H1 (cell line): ENCODE measurements around the gene TMEM196. TPM values are rescaled to one million over a fixed set of nuclear protein-coding genes. Genes with fewer than 3 reads are reported as not detected.

ENCODE experiments used
- CTCF ChIA-PET: fragments of 300-600 bp; sonication (Branson Sonifier 250); formaldehyde crosslinking; loops from one replicate; lab custom pipeline; 2021; ENCODE audit not compliant: partially characterized antibody; lab: Charles Lee
- POLR2A ChIA-PET: fragments of 300-600 bp; sonication (Branson Sonifier 250); formaldehyde crosslinking; loops from one replicate; lab custom pipeline; 2021; ENCODE audit warnings: inconsistent platforms; ENCODE audit not compliant: partially characterized antibody; lab: Charles Lee
- DNase-seq, 2 experiments: peaks; one replicate each; pipeline versions ENCODE4 v3.0.0 to v3.0.0-alpha.2; 2010 to 2022; ENCODE audit warnings: low spot score in 2 of 2, low read depth in 1 of 2, mixed read lengths in 1 of 2
- FAIRE-seq: peaks from 2 replicates; lab custom pipeline; 2011; peaks lifted over from hg19 to GRCh38; lab: Jason Lieb, UNC
- H2AFZ ChIP-seq: 2 replicates; pipeline ENCODE4 v1.8.1; 2012; ENCODE audit warnings: low read length, inconsistent platforms
- H2AK5ac ChIP-seq: 2 replicates; pipeline ENCODE4 v1.6.1; 2013; ENCODE audit warnings: low read depth, low read length
- H2BK120ac ChIP-seq: replicated peaks from 2 replicates; pipeline ENCODE3; 2013; ENCODE audit warnings: low read depth, low read length, inconsistent platforms
- H2BK12ac ChIP-seq: 2 replicates; pipeline ENCODE4 v1.6.1; 2013; ENCODE audit warnings: low read depth, low read length
- H2BK15ac ChIP-seq: 2 replicates; pipeline ENCODE4 v1.6.1; 2013; ENCODE audit warnings: low read length
- H2BK20ac ChIP-seq: 2 replicates; pipeline ENCODE4 v1.6.1; 2013; ENCODE audit warnings: low read length
- H2BK5ac ChIP-seq: 2 replicates; pipeline ENCODE4 v1.6.1; 2013; ENCODE audit warnings: low read depth, low read length
- H3K14ac ChIP-seq: 2 replicates; pipeline ENCODE4 v1.6.1; 2013; ENCODE audit warnings: inconsistent platforms; ENCODE audit not compliant: insufficient read length
- H3K18ac ChIP-seq: 2 replicates; pipeline ENCODE4 v1.6.1; 2013; ENCODE audit warnings: low read length; ENCODE audit errors: extremely low read depth
- H3K23ac ChIP-seq: 2 replicates; pipeline ENCODE4 v1.6.1; 2013; ENCODE audit warnings: inconsistent platforms; ENCODE audit not compliant: insufficient read length
- H3K23me2 ChIP-seq: 2 replicates; pipeline ENCODE4 v1.6.1; 2013; ENCODE audit warnings: low read depth, low read length
- H3K27ac ChIP-seq: 2 replicates; pipeline ENCODE4 v1.6.1; 2011; ENCODE audit warnings: low read depth, low read length, inconsistent platforms
- H3K27me3 ChIP-seq, 4 experiments: replicated peaks in 1 of 4; 1 replicate in 1 of 4; 2 replicates in 3 of 4; pipeline versions ENCODE4 v1.6.1 to v1.8.1; 2011 to 2013; ENCODE audit warnings: low read length in 3 of 4, mild to moderate bottlenecking in 3 of 4, inconsistent platforms in 2 of 4, mixed read lengths in 2 of 4, moderate library complexity in 1 of 4; ENCODE audit not compliant: control insufficient read depth in 3 of 4, insufficient read depth in 3 of 4; ENCODE audit errors: extremely low read depth in 1 of 4
- H3K36me3 ChIP-seq, 4 experiments: 2 replicates each; pipeline versions ENCODE4 v1.6.1 to v1.8.1; 2011 to 2013; ENCODE audit warnings: mild to moderate bottlenecking in 4 of 4, low read length in 3 of 4, moderate library complexity in 2 of 4, control low read depth in 1 of 4, inconsistent platforms in 1 of 4; ENCODE audit not compliant: insufficient read depth in 4 of 4, control insufficient read depth in 2 of 4
- H3K4ac ChIP-seq: replicated peaks from 2 replicates; pipeline ENCODE3; 2013; ENCODE audit warnings: low read length, low read depth, mixed read lengths, inconsistent platforms; ENCODE audit not compliant: insufficient read length
- H3K4me1 ChIP-seq, 4 experiments: replicated peaks in 1 of 4; 1 replicate in 1 of 4; 2 replicates in 3 of 4; pipeline versions ENCODE4 v1.6.1 to v1.8.1; 2011 to 2013; ENCODE audit warnings: low read length in 3 of 4, inconsistent platforms in 2 of 4, mixed read lengths in 1 of 4; ENCODE audit not compliant: insufficient read depth in 4 of 4, control insufficient read depth in 3 of 4
- H3K4me2 ChIP-seq, 2 experiments: 2 replicates each; pipeline versions ENCODE4 v1.6.1 to v1.8.1; 2011 to 2013; ENCODE audit warnings: low read depth in 2 of 2, low read length in 2 of 2, control low read depth in 1 of 2, inconsistent platforms in 1 of 2, mild to moderate bottlenecking in 1 of 2; ENCODE audit not compliant: insufficient read depth in 1 of 2
- H3K4me3 ChIP-seq, 4 experiments: fragments of 200-600, 300-600 bp in 1 of 4; sonication (generic), shearing (Covaris generic), sonication (Bioruptor Twin) in 1 of 4; 2 replicates each; pipeline versions ENCODE4 v1.5.1 to v1.8.1; 2011 to 2016; ENCODE audit warnings: low read length in 4 of 4, low read depth in 3 of 4, control low read depth in 2 of 4, inconsistent platforms in 2 of 4, mild to moderate bottlenecking in 2 of 4, mixed read lengths in 1 of 4, moderate library complexity in 1 of 4; ENCODE audit not compliant: insufficient read depth in 2 of 4; ENCODE audit errors: extremely low read depth in 1 of 4
- H3K56ac ChIP-seq: replicated peaks from 2 replicates; pipeline ENCODE3; 2013; ENCODE audit warnings: low read depth, mild to moderate bottlenecking, mixed read lengths, low read length, inconsistent platforms; ENCODE audit not compliant: insufficient read length
- H3K79me1 ChIP-seq: 2 replicates; pipeline ENCODE4 v1.6.1; 2013; ENCODE audit warnings: low read depth, low read length, control low read depth
- H3K79me2 ChIP-seq, 2 experiments: 2 replicates each; pipeline versions ENCODE4 v1.6.1 to v1.8.1; 2012 to 2013; ENCODE audit warnings: low read length in 2 of 2, mild to moderate bottlenecking in 2 of 2, inconsistent platforms in 1 of 2; ENCODE audit not compliant: insufficient read depth in 2 of 2, control insufficient read depth in 1 of 2
- H3K9ac ChIP-seq, 4 experiments: replicated peaks in 1 of 4; 1 replicate in 1 of 4; 2 replicates in 3 of 4; pipeline versions ENCODE4 v1.6.1 to v1.8.1; 2011 to 2013; ENCODE audit warnings: low read depth in 3 of 4, low read length in 3 of 4, control low read depth in 2 of 4, mild to moderate bottlenecking in 2 of 4, moderate library complexity in 2 of 4, inconsistent platforms in 1 of 4; ENCODE audit errors: extremely low read depth in 1 of 4
- H3K9me3 ChIP-seq, 2 experiments: 2 replicates each; pipeline versions ENCODE4 v1.6.1 to v1.8.1; 2012 to 2013; ENCODE audit warnings: mild to moderate bottlenecking in 2 of 2, moderate library complexity in 2 of 2, control low read depth in 1 of 2, inconsistent platforms in 1 of 2, low read depth in 1 of 2, low read length in 1 of 2, mixed read lengths in 1 of 2; ENCODE audit not compliant: insufficient read depth in 2 of 2
- H4K20me1 ChIP-seq, 2 experiments: replicated peaks in 1 of 2; 2 replicates each; pipeline versions ENCODE3 to v1.8.1; 2011 to 2013; ENCODE audit warnings: inconsistent platforms in 2 of 2, low read length in 2 of 2, mild to moderate bottlenecking in 1 of 2; ENCODE audit not compliant: insufficient read depth in 2 of 2, control insufficient read depth in 1 of 2
- H4K5ac ChIP-seq: 2 replicates; pipeline ENCODE4 v1.6.1; 2013; ENCODE audit warnings: low read length, low read depth, mixed read lengths, inconsistent platforms; ENCODE audit not compliant: insufficient read length
- H4K8ac ChIP-seq: 2 replicates; pipeline ENCODE4 v1.8.0; 2013; ENCODE audit warnings: mild to moderate bottlenecking, moderate library complexity, low read length, inconsistent platforms; ENCODE audit not compliant: insufficient read depth; ENCODE audit errors: extremely low read depth
- H4K91ac ChIP-seq: replicated peaks from 2 replicates; pipeline ENCODE3; 2013; ENCODE audit warnings: low read length, mixed read lengths, inconsistent platforms; ENCODE audit not compliant: insufficient read length
- CEBPB ChIP-seq: IDR thresholded peaks from 2 replicates; pipeline ENCODE4 v1.6.1; 2012; ENCODE audit warnings: low read depth, low read length
- CHD2 ChIP-seq: IDR thresholded peaks from 2 replicates; pipeline ENCODE4 v1.6.1; 2012; ENCODE audit warnings: low read length, improper control_type of control experiment
- EGR1 ChIP-seq: IDR thresholded peaks from 2 replicates; pipeline ENCODE4 v1.6.1; 2011; ENCODE audit warnings: low read depth, low read length, borderline replicate concordance
- HDAC2 ChIP-seq, 2 experiments: fragments of 300-600 bp in 1 of 2; sonication (generic) in 1 of 2; IDR thresholded peaks; 2 replicates each; pipeline ENCODE4 v1.6.1; 2011 to 2012; ENCODE audit warnings: low read depth in 2 of 2, low read length in 2 of 2, mild to moderate bottlenecking in 2 of 2, moderate library complexity in 2 of 2, borderline replicate concordance in 1 of 2, inconsistent platforms in 1 of 2
- NRF1 ChIP-seq: IDR thresholded peaks from 2 replicates; pipeline ENCODE4 v1.6.1; 2011; ENCODE audit warnings: mild to moderate bottlenecking, low read depth, low read length, improper control_type of control experiment
- RXRA ChIP-seq: IDR thresholded peaks from 2 replicates; pipeline ENCODE4 v1.6.1; 2011; ENCODE audit warnings: low read depth, mild to moderate bottlenecking, low read length, moderate library complexity; ENCODE audit not compliant: insufficient read depth
- SP1 ChIP-seq: IDR thresholded peaks from 2 replicates; pipeline ENCODE4 v1.6.1; 2011; ENCODE audit warnings: low read depth, low read length
- USF2 ChIP-seq: IDR thresholded peaks from 2 replicates; pipeline ENCODE4 v1.6.1; 2011; ENCODE audit warnings: low read length, improper control_type of control experiment
- WGBS, 2 experiments: shearing (Covaris generic) in 1 of 2; methylation state at CpG; one replicate each; pipeline versions ENCODE4 v1.1.6 to v1.1.7; 2013 to 2015; ENCODE audit warnings: low lambda C conversion rate in 2 of 2, mixed read lengths in 2 of 2, inconsistent platforms in 1 of 2, low coverage in 1 of 2, missing lambda C conversion rate in 1 of 2; ENCODE audit not compliant: insufficient replicate concordance in 2 of 2, insufficient coverage in 1 of 2, insufficient read length in 1 of 2; ENCODE audit errors: extremely low coverage in 1 of 2, missing lambda C conversion rate in 1 of 2; 5-methylcytosine and 5-hydroxymethylcytosine counted together
- polyA plus RNA-seq, 7 experiments: library from polyadenylated mRNA; depleted of rRNA in 3 of 7; stranded (reverse) in 5 of 7; unstranded in 2 of 7; fragments of >200 nt in 5 of 7; fragments of 200-250 nt in 2 of 7; gene quantifications; 1 replicate in 5 of 7; 2 replicates in 1 of 7; 4 replicates in 1 of 7; pipeline versions ENCODE4 v1.2.1 to v1.2.3, GENCODE V29; 2011 to 2013; ENCODE audit warnings: missing spikeins in 2 of 7, mixed read lengths in 2 of 7
- total RNA-seq: library from RNA; stranded (reverse); fragmentation: NEBNext Ultra II Directional; extraction: Animal tissue kit (Norgen Biotek cat#: 25700); gene quantifications from 2 replicates; pipeline ENCODE4 v1.2.1, GENCODE V29; 2021

The TMEM196 gene
- total and polyA plus RNA-seq, 2 of the 8 experiments (the other 6 are each of a cell fraction or from before 2014, with no cell fraction given), result 0.06 to 0.07 TPM

GRCh38 chr7:19701471-19701870, 71.9 kb downstream of the TMEM196 start:
- Histone ChIP-seq H3K4me1 (no peaks in the 10 kb centered on the region), H3K79me1 (peaks cover 3% of the 10 kb centered on the region; the same call in 1 of the 2 replicates), H3K79me2 (peaks cover 3 to 38% of the 10 kb centered on the region in 2 experiments; a peak in 3 of 4 replicates), H4K91ac (no peak overlapping the region), H4K20me1 (no peaks in the 10 kb centered on the region), H3K4me2 (no peak overlapping the region), H2BK120ac (no peak overlapping the region)
- POLR2A ChIA-PET, result no interaction called here
- TF ChIP-seq NRF1, result no peak
- no peak for TF ChIP-seq EGR1
- no peak for TF ChIP-seq HDAC2 (IDR thresholded peaks at IDR 0.05; ENCODE audit: borderline replicate concordance in 1 of 2, low read depth in 2 of 2, low read length in 2 of 2)
- no peak for TF ChIP-seq CEBPB
- no peak for TF ChIP-seq RXRA
- TF ChIP-seq SP1, result no peak
- no peak for TF ChIP-seq CHD2
- TF ChIP-seq USF2, result no peak
- TF ChIP-seq, all 59 proteins: peak for 0
- CTCF ChIA-PET, result interaction anchor here (1.6 kb wide), 1 partner anchor 28 kb away, joined by 4 read pairs; no protein-coding TSS in a partner anchor
- H3K18ac ChIP-seq, result no peak overlapping the region
- H3K27me3 ChIP-seq, result no peaks in the 10 kb centered on the region
- H2BK15ac ChIP-seq, result no peak overlapping the region
- no peak overlapping the region for H2AK5ac ChIP-seq
- DNase-seq (no peak), FAIRE-seq (no peak)
- H3K23ac ChIP-seq, result no peak overlapping the region
- no peaks in the 10 kb centered on the region for H3K9me3 ChIP-seq
- no peaks in the 10 kb centered on the region for H3K23me2 ChIP-seq
- no peak overlapping the region for H4K5ac ChIP-seq
- H3K56ac ChIP-seq, result no peak overlapping the region
- peaks cover 0 to 16% (median 3%) of the 10 kb centered on the region in 4 experiments; a peak in 3 of 8 replicates for H3K36me3 ChIP-seq
- H2AFZ ChIP-seq, result no peak overlapping the region
- H3K14ac ChIP-seq, result no peak overlapping the region
- H3K4ac ChIP-seq, result no peak overlapping the region
- H3K4me3 ChIP-seq, result no peak overlapping the region
- H4K8ac ChIP-seq, result no peak overlapping the region
- H3K27ac ChIP-seq, result no peak overlapping the region
- H2BK5ac ChIP-seq, result no peak overlapping the region
- H3K9ac ChIP-seq, result no peak overlapping the region
- H2BK20ac ChIP-seq, result no peak overlapping the region
- WGBS, 2 experiments, result 95% methylated on average over 4 of the region's 4 CpGs; no CpG with 5 or more reads in 1 of the 2 experiments
- no peak overlapping the region for H2BK12ac ChIP-seq
